H1 (cell line): ENCODE measurements around the gene MYLK2. TPM values are rescaled to one million over a fixed set of nuclear protein-coding genes. Genes with fewer than 3 reads are reported as not detected.

Experiments used
- CTCF ChIA-PET: fragments of 300-600 bp; sonication (Branson Sonifier 250); formaldehyde crosslinking; loops from one replicate; lab custom pipeline; 2021; ENCODE audit not compliant: partially characterized antibody; lab: Charles Lee
- POLR2A ChIA-PET: fragments of 300-600 bp; sonication (Branson Sonifier 250); formaldehyde crosslinking; loops from one replicate; lab custom pipeline; 2021; ENCODE audit warnings: inconsistent platforms; ENCODE audit not compliant: partially characterized antibody; lab: Charles Lee
- DNase-seq, 2 experiments: peaks; one replicate each; pipeline versions ENCODE4 v3.0.0 to v3.0.0-alpha.2; 2010 to 2022; ENCODE audit warnings: low spot score in 2 of 2, low read depth in 1 of 2, mixed read lengths in 1 of 2
- FAIRE-seq: peaks from 2 replicates; lab custom pipeline; 2011; peaks lifted over from hg19 to GRCh38; lab: Jason Lieb, UNC
- H2AFZ ChIP-seq: 2 replicates; pipeline ENCODE4 v1.8.1; 2012; ENCODE audit warnings: low read length, inconsistent platforms
- H2AK5ac ChIP-seq: 2 replicates; pipeline ENCODE4 v1.6.1; 2013; ENCODE audit warnings: low read depth, low read length
- H2BK120ac ChIP-seq: replicated peaks from 2 replicates; pipeline ENCODE3; 2013; ENCODE audit warnings: low read depth, low read length, inconsistent platforms
- H2BK12ac ChIP-seq: 2 replicates; pipeline ENCODE4 v1.6.1; 2013; ENCODE audit warnings: low read depth, low read length
- H2BK15ac ChIP-seq: 2 replicates; pipeline ENCODE4 v1.6.1; 2013; ENCODE audit warnings: low read length
- H2BK20ac ChIP-seq: 2 replicates; pipeline ENCODE4 v1.6.1; 2013; ENCODE audit warnings: low read length
- H2BK5ac ChIP-seq: 2 replicates; pipeline ENCODE4 v1.6.1; 2013; ENCODE audit warnings: low read depth, low read length
- H3K14ac ChIP-seq: 2 replicates; pipeline ENCODE4 v1.6.1; 2013; ENCODE audit warnings: inconsistent platforms; ENCODE audit not compliant: insufficient read length
- H3K18ac ChIP-seq: 2 replicates; pipeline ENCODE4 v1.6.1; 2013; ENCODE audit warnings: low read length; ENCODE audit errors: extremely low read depth
- H3K23ac ChIP-seq: 2 replicates; pipeline ENCODE4 v1.6.1; 2013; ENCODE audit warnings: inconsistent platforms; ENCODE audit not compliant: insufficient read length
- H3K23me2 ChIP-seq: 2 replicates; pipeline ENCODE4 v1.6.1; 2013; ENCODE audit warnings: low read depth, low read length
- H3K27ac ChIP-seq: 2 replicates; pipeline ENCODE4 v1.6.1; 2011; ENCODE audit warnings: low read depth, low read length, inconsistent platforms
- H3K27me3 ChIP-seq, 4 experiments: replicated peaks in 1 of 4; 1 replicate in 1 of 4; 2 replicates in 3 of 4; pipeline versions ENCODE4 v1.6.1 to v1.8.1; 2011 to 2013; ENCODE audit warnings: low read length in 3 of 4, mild to moderate bottlenecking in 3 of 4, inconsistent platforms in 2 of 4, mixed read lengths in 2 of 4, moderate library complexity in 1 of 4; ENCODE audit not compliant: control insufficient read depth in 3 of 4, insufficient read depth in 3 of 4; ENCODE audit errors: extremely low read depth in 1 of 4
- H3K36me3 ChIP-seq, 4 experiments: 2 replicates each; pipeline versions ENCODE4 v1.6.1 to v1.8.1; 2011 to 2013; ENCODE audit warnings: mild to moderate bottlenecking in 4 of 4, low read length in 3 of 4, moderate library complexity in 2 of 4, control low read depth in 1 of 4, inconsistent platforms in 1 of 4; ENCODE audit not compliant: insufficient read depth in 4 of 4, control insufficient read depth in 2 of 4
- H3K4ac ChIP-seq: replicated peaks from 2 replicates; pipeline ENCODE3; 2013; ENCODE audit warnings: low read length, low read depth, mixed read lengths, inconsistent platforms; ENCODE audit not compliant: insufficient read length
- H3K4me1 ChIP-seq, 4 experiments: replicated peaks in 1 of 4; 1 replicate in 1 of 4; 2 replicates in 3 of 4; pipeline versions ENCODE4 v1.6.1 to v1.8.1; 2011 to 2013; ENCODE audit warnings: low read length in 3 of 4, inconsistent platforms in 2 of 4, mixed read lengths in 1 of 4; ENCODE audit not compliant: insufficient read depth in 4 of 4, control insufficient read depth in 3 of 4
- H3K4me2 ChIP-seq, 2 experiments: 2 replicates each; pipeline versions ENCODE4 v1.6.1 to v1.8.1; 2011 to 2013; ENCODE audit warnings: low read depth in 2 of 2, low read length in 2 of 2, control low read depth in 1 of 2, inconsistent platforms in 1 of 2, mild to moderate bottlenecking in 1 of 2; ENCODE audit not compliant: insufficient read depth in 1 of 2
- H3K4me3 ChIP-seq, 4 experiments: fragments of 200-600, 300-600 bp in 1 of 4; sonication (generic), shearing (Covaris generic), sonication (Bioruptor Twin) in 1 of 4; 2 replicates each; pipeline versions ENCODE4 v1.5.1 to v1.8.1; 2011 to 2016; ENCODE audit warnings: low read length in 4 of 4, low read depth in 3 of 4, control low read depth in 2 of 4, inconsistent platforms in 2 of 4, mild to moderate bottlenecking in 2 of 4, mixed read lengths in 1 of 4, moderate library complexity in 1 of 4; ENCODE audit not compliant: insufficient read depth in 2 of 4; ENCODE audit errors: extremely low read depth in 1 of 4
- H3K56ac ChIP-seq: replicated peaks from 2 replicates; pipeline ENCODE3; 2013; ENCODE audit warnings: low read depth, mild to moderate bottlenecking, mixed read lengths, low read length, inconsistent platforms; ENCODE audit not compliant: insufficient read length
- H3K79me1 ChIP-seq: 2 replicates; pipeline ENCODE4 v1.6.1; 2013; ENCODE audit warnings: low read depth, low read length, control low read depth
- H3K79me2 ChIP-seq, 2 experiments: 2 replicates each; pipeline versions ENCODE4 v1.6.1 to v1.8.1; 2012 to 2013; ENCODE audit warnings: low read length in 2 of 2, mild to moderate bottlenecking in 2 of 2, inconsistent platforms in 1 of 2; ENCODE audit not compliant: insufficient read depth in 2 of 2, control insufficient read depth in 1 of 2
- H3K9ac ChIP-seq, 4 experiments: replicated peaks in 1 of 4; 1 replicate in 1 of 4; 2 replicates in 3 of 4; pipeline versions ENCODE4 v1.6.1 to v1.8.1; 2011 to 2013; ENCODE audit warnings: low read depth in 3 of 4, low read length in 3 of 4, control low read depth in 2 of 4, mild to moderate bottlenecking in 2 of 4, moderate library complexity in 2 of 4, inconsistent platforms in 1 of 4; ENCODE audit errors: extremely low read depth in 1 of 4
- H3K9me3 ChIP-seq, 2 experiments: 2 replicates each; pipeline versions ENCODE4 v1.6.1 to v1.8.1; 2012 to 2013; ENCODE audit warnings: mild to moderate bottlenecking in 2 of 2, moderate library complexity in 2 of 2, control low read depth in 1 of 2, inconsistent platforms in 1 of 2, low read depth in 1 of 2, low read length in 1 of 2, mixed read lengths in 1 of 2; ENCODE audit not compliant: insufficient read depth in 2 of 2
- H4K20me1 ChIP-seq, 2 experiments: replicated peaks in 1 of 2; 2 replicates each; pipeline versions ENCODE3 to v1.8.1; 2011 to 2013; ENCODE audit warnings: inconsistent platforms in 2 of 2, low read length in 2 of 2, mild to moderate bottlenecking in 1 of 2; ENCODE audit not compliant: insufficient read depth in 2 of 2, control insufficient read depth in 1 of 2
- H4K5ac ChIP-seq: 2 replicates; pipeline ENCODE4 v1.6.1; 2013; ENCODE audit warnings: low read length, low read depth, mixed read lengths, inconsistent platforms; ENCODE audit not compliant: insufficient read length
- H4K8ac ChIP-seq: 2 replicates; pipeline ENCODE4 v1.8.0; 2013; ENCODE audit warnings: mild to moderate bottlenecking, moderate library complexity, low read length, inconsistent platforms; ENCODE audit not compliant: insufficient read depth; ENCODE audit errors: extremely low read depth
- H4K91ac ChIP-seq: replicated peaks from 2 replicates; pipeline ENCODE3; 2013; ENCODE audit warnings: low read length, mixed read lengths, inconsistent platforms; ENCODE audit not compliant: insufficient read length
- CTBP2 ChIP-seq: IDR thresholded peaks from 2 replicates; pipeline ENCODE4 v1.7.0; 2011; ENCODE audit warnings: borderline replicate concordance, mild to moderate bottlenecking, moderate library complexity, mixed read lengths, low read length; ENCODE audit not compliant: insufficient read depth, insufficient read length
- KDM1A ChIP-seq: fragments of 200-600, 300-600 bp; sonication (generic); IDR thresholded peaks from 2 replicates; pipeline ENCODE4 v1.7.1; 2016; ENCODE audit warnings: mild to moderate bottlenecking, low read length, borderline replicate concordance
- SIN3A ChIP-seq, 2 experiments: IDR thresholded peaks in 1 of 2; conservative IDR thresholded peaks in 1 of 2; 2 replicates each; pipeline ENCODE4 v1.6.1; 2011 to 2012; ENCODE audit warnings: low read length in 2 of 2, improper control_type of control experiment in 1 of 2, low read depth in 1 of 2, mild to moderate bottlenecking in 1 of 2
- WGBS, 2 experiments: shearing (Covaris generic) in 1 of 2; methylation state at CpG; one replicate each; pipeline versions ENCODE4 v1.1.6 to v1.1.7; 2013 to 2015; ENCODE audit warnings: low lambda C conversion rate in 2 of 2, mixed read lengths in 2 of 2, inconsistent platforms in 1 of 2, low coverage in 1 of 2, missing lambda C conversion rate in 1 of 2; ENCODE audit not compliant: insufficient replicate concordance in 2 of 2, insufficient coverage in 1 of 2, insufficient read length in 1 of 2; ENCODE audit errors: extremely low coverage in 1 of 2, missing lambda C conversion rate in 1 of 2; 5-methylcytosine and 5-hydroxymethylcytosine counted together
- polyA plus RNA-seq, 7 experiments: library from polyadenylated mRNA; depleted of rRNA in 3 of 7; stranded (reverse) in 5 of 7; unstranded in 2 of 7; fragments of >200 nt in 5 of 7; fragments of 200-250 nt in 2 of 7; gene quantifications; 1 replicate in 5 of 7; 2 replicates in 1 of 7; 4 replicates in 1 of 7; pipeline versions ENCODE4 v1.2.1 to v1.2.3, GENCODE V29; 2011 to 2013; ENCODE audit warnings: missing spikeins in 2 of 7, mixed read lengths in 2 of 7
- total RNA-seq: library from RNA; stranded (reverse); fragmentation: NEBNext Ultra II Directional; extraction: Animal tissue kit (Norgen Biotek cat#: 25700); gene quantifications from 2 replicates; pipeline ENCODE4 v1.2.1, GENCODE V29; 2021

Gene MYLK2
- total and polyA plus RNA-seq, 2 of the 8 experiments (the other 6 are each of a cell fraction or from before 2014, with no cell fraction given), result 0.22 to 0.26 TPM

DNA sequence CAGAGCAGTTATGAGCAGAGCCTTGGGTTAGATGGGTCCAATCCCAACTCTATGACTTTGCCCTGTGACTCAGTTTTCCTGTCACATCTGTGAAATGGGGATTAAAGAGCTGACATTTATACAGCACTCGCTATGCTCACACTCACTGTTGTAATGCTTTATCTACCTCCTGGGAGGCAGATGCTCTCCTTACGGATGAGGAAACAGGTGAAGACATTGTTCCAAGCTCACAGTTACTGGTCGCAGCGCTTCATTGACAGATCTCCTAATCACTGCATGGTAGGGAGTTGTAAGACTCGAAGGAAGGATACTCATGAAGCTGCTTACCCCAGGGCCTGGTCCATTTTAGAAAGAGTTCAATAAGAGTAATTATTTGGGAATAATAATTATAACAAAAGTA is 2.9 kb upstream of the MYLK2 start:
- Histone ChIP-seq H3K4me2 (no peak overlapping the region), H3K27ac (no peak overlapping the region), H3K23me2 (no peaks in the 10 kb centered on the region), H3K9ac (no peak overlapping the region), H3K36me3 (no peaks in the 10 kb centered on the region), H3K56ac (no peak overlapping the region), H3K18ac (no peak overlapping the region), H4K5ac (no peak overlapping the region), H2BK20ac (no peak overlapping the region), H3K79me1 (no peaks in the 10 kb centered on the region), H2BK5ac (no peak overlapping the region; the same call in 1 of the 2 replicates), H3K4me3 (no peak overlapping the region), H4K20me1 (no peaks in the 10 kb centered on the region), H3K27me3 (no peaks in the 10 kb centered on the region), H3K79me2 (no peaks in the 10 kb centered on the region), H4K91ac (no peak overlapping the region), H3K4ac (no peak overlapping the region), H3K4me1 (peaks cover 4 to 10% (median 8%) of the 10 kb centered on the region in 4 experiments; a peak in 6 of 7 replicates), H3K14ac (no peak overlapping the region), H4K8ac (no peak overlapping the region), H2AFZ (no peak overlapping the region), H2AK5ac (no peak overlapping the region), H2BK12ac (no peak overlapping the region), H2BK15ac (no peak overlapping the region; the same call in 1 of the 2 replicates), H3K9me3 (no peaks in the 10 kb centered on the region), H2BK120ac (no peak overlapping the region), H3K23ac (no peak overlapping the region)
- TF ChIP-seq KDM1A (peak; percentile 84), SIN3A (conservative IDR thresholded peaks at IDR 0.05 in 1 of 2, IDR thresholded peaks at IDR 0.05 in 1 of 2; ENCODE audit: low read depth in 1 of 2, low read length in 2 of 2) (no peak), CTBP2 (no peak)
- FAIRE-seq, result peak; percentile 7
- WGBS, 2 experiments, result 87% methylated on average over 5 of the region's 5 CpGs; no CpG with 5 or more reads in 1 of the 2 experiments
- no peak for DNase-seq
- ChIA-PET CTCF (interaction anchor here (0.8 to 5.5 kb wide), 8 partner anchors 8 to 216 kb away, joined by 3 to 19 read pairs (median 4); partner anchors contain the start of gene FOXS1), POLR2A (interaction anchor here (1.1 to 1.6 kb wide), 3 partner anchors 14 to 243 kb away, joined by 3 to 5 read pairs (median 3); no protein-coding TSS in a partner anchor)
